PC-3 (cell line): ENCODE data around the gene ASCL4.

Experiments used
- CTCF ChIP-seq: fragments of 300-600 bp; sonication (generic); conservative IDR thresholded peaks from 2 replicates; pipeline ENCODE4 v1.5.1; 2017; ENCODE audit warnings: antibody characterized with exemption, low read depth, mild to moderate bottlenecking, low read length
- EZH2 ChIP-seq: fragments of 300-600 bp; sonication (generic); IDR thresholded peaks from one replicate; pipeline ENCODE4 v1.6.1; 2017; ENCODE audit warnings: antibody characterized with exemption, mild to moderate bottlenecking, low read length; ENCODE audit not compliant: unreplicated experiment
- EZH2phosphoT487 ChIP-seq: fragments of 300-600 bp; sonication (generic); IDR thresholded peaks from 2 replicates; pipeline ENCODE4 v1.6.1; 2018; ENCODE audit warnings: mild to moderate bottlenecking, antibody characterized with exemption, low read length, borderline replicate concordance

- TF ChIP-seq EZH2: no peak
- TF ChIP-seq CTCF: no peak
- TF ChIP-seq EZH2phosphoT487: no peak
These were observed 13.8 kb downstream of the ASCL4 start for GRCh38 chr12:107788281-107788680.
